Left renal cortex interstitium (tissue), 4 donors: ENCODE data around the gene SPRED1. TPM values are rescaled to one million over a fixed set of nuclear protein-coding genes. Genes with fewer than 3 reads are reported as not detected.
"Not testable (repeated sequence)": the region's sequence is repeated elsewhere in the genome, so short reads cannot be mapped to it uniquely, and the experiment has no call there.

ENCODE experiments used
- DNase-seq, 4 donors: peaks; one replicate each; pipeline ENCODE4 v3.0.0-alpha.2; 2013; ENCODE audit warnings: low read depth in 4 of 4, low spot score in 2 of 4, missing footprints in 1 of 4
- polyA plus RNA-seq, 4 donors: library from polyadenylated mRNA; unstranded; fragments of 120-200 nt; gene quantifications; one replicate each; pipeline ENCODE4 v1.2.1, GENCODE V29; 2013; ENCODE audit not compliant: insufficient read length in 4 of 4

Gene SPRED1
- polyA plus RNA-seq, 4 donors: 28.1 to 38.4 (median 34.7) TPM

- DNase-seq: no peak
Measured at GRCh38 chr15:38229705-38230310, 22.8 kb upstream of the SPRED1 start.

GRCh38 chr15:38231436-38231835 lies 21.2 kb upstream of the SPRED1 start:
- no peak for DNase-seq

GRCh38 chr15:38237021-38237420 lies 15.6 kb upstream of the SPRED1 start:
- not testable (repeated sequence) for DNase-seq

- no peak for DNase-seq
Measured at GRCh38 chr15:38238311-38238710, 14.3 kb upstream of the SPRED1 start.

GRCh38 chr15:38242055-38242454 lies 10.6 kb upstream of the SPRED1 start:
- no peak for DNase-seq

GRCh38 chr15:38243278-38244055 lies 9.2 kb upstream of the SPRED1 start:
- DNase-seq: no peak

GRCh38 chr15:38247336-38247735 lies 5.3 kb upstream of the SPRED1 start:
- no peak for DNase-seq

GRCh38 chr15:38253351-38253781 lies 730 bp downstream of the SPRED1 start:
- DNase-seq: peak in 3 of 4 donors; percentile 15 to 58 (median 42)

- DNase-seq: peak in 3 of 4 donors; percentile 22 to 72 (median 53)
Measured at GRCh38 chr15:38254051-38254883, 1.6 kb downstream of the SPRED1 start.

- no peak for DNase-seq
Measured at GRCh38 chr15:38255690-38256089, 3.1 kb downstream of the SPRED1 start.

GRCh38 chr15:38257676-38258075 lies 5.0 kb downstream of the SPRED1 start:
- DNase-seq: no peak

- no peak for DNase-seq
Measured at GRCh38 chr15:38259134-38259533, 6.5 kb downstream of the SPRED1 start.

- DNase-seq: no peak
Measured at GRCh38 chr15:38260077-38260476, 7.4 kb downstream of the SPRED1 start.

- DNase-seq: no peak
Measured at GRCh38 chr15:38263251-38263650, 10.6 kb downstream of the SPRED1 start.

GRCh38 chr15:38263996-38264395 lies 11.4 kb downstream of the SPRED1 start:
- no peak for DNase-seq

- DNase-seq: no peak
Measured at GRCh38 chr15:38266247-38266986, 13.8 kb downstream of the SPRED1 start.

- no peak for DNase-seq
Measured at GRCh38 chr15:38267421-38268022, 14.9 kb downstream of the SPRED1 start.

- no peak for DNase-seq
Measured at GRCh38 chr15:38271144-38271543, 18.5 kb downstream of the SPRED1 start.

GRCh38 chr15:38271895-38272294 lies 19.3 kb downstream of the SPRED1 start:
- no peak for DNase-seq

- not testable (repeated sequence) for DNase-seq
Measured at GRCh38 chr15:38272431-38272830, 19.8 kb downstream of the SPRED1 start.
